GM18861 (cell line): ENCODE data around the gene MAP3K5.
"Not testable (repeated sequence)": the region's sequence is repeated elsewhere in the genome, so short reads cannot be mapped to it uniquely, and the experiment has no call there.

ENCODE experiments used
- ATAC-seq: cut with Tn5 transposase; IDR thresholded peaks from one replicate; pipeline ENCODE4 v1.9.1; 2021; ENCODE audit not compliant: unreplicated experiment

MAP3K5 gene

GRCh38 chr6:136795386-136795785, 3.1 kb upstream of the MAP3K5 start:
- ATAC-seq = no peak

GRCh38 chr6:136793363-136793762, 1.1 kb upstream of the MAP3K5 start:
- peak; percentile 2 for ATAC-seq

GRCh38 chr6:136792095-136792409, 225 bp downstream of the MAP3K5 start:
- no peak for ATAC-seq

- ATAC-seq = peak; percentile 33
Observed at GRCh38 chr6:136791296-136792094, 782 bp downstream of the MAP3K5 start.

GRCh38 chr6:136790411-136791295, 1.6 kb downstream of the MAP3K5 start:
- ATAC-seq = no peak

- ATAC-seq = not testable (repeated sequence)
Observed at GRCh38 chr6:136789440-136789839, 2.8 kb downstream of the MAP3K5 start.

GRCh38 chr6:136788069-136788902, 4.0 kb downstream of the MAP3K5 start:
- no peak for ATAC-seq

- no peak for ATAC-seq
Observed at GRCh38 chr6:136787726-136788068, 4.6 kb downstream of the MAP3K5 start.

GRCh38 chr6:136786658-136787057, 5.6 kb downstream of the MAP3K5 start:
- no peak for ATAC-seq

- ATAC-seq = peak; percentile 38
Observed at GRCh38 chr6:136784910-136785746, 7.1 kb downstream of the MAP3K5 start.

GRCh38 chr6:136784271-136784664, 8.0 kb downstream of the MAP3K5 start:
- no peak for ATAC-seq

GRCh38 chr6:136783495-136784270, 8.6 kb downstream of the MAP3K5 start:
- peak; percentile 59 for ATAC-seq

- no peak for ATAC-seq
Observed at GRCh38 chr6:136783021-136783420, 9.3 kb downstream of the MAP3K5 start.

- no peak for ATAC-seq
Observed at GRCh38 chr6:136782021-136782770, 10.1 kb downstream of the MAP3K5 start.

GRCh38 chr6:136780972-136781371, 11.3 kb downstream of the MAP3K5 start:
- ATAC-seq = no peak

- ATAC-seq = no peak
Observed at GRCh38 chr6:136779682-136780081, 12.6 kb downstream of the MAP3K5 start.

GRCh38 chr6:136777651-136778050, 14.6 kb downstream of the MAP3K5 start:
- no peak for ATAC-seq

- ATAC-seq = no peak
Observed at GRCh38 chr6:136775548-136775947, 16.7 kb downstream of the MAP3K5 start.

- no peak for ATAC-seq
Observed at GRCh38 chr6:136775081-136775480, 17.2 kb downstream of the MAP3K5 start.
